Glomerular visceral epithelial cell (primary cell): Measurements from ENCODE around the gene ALG1.
"Not testable (repeated sequence)": the region's sequence is repeated elsewhere in the genome, so short reads cannot be mapped to it uniquely, and the experiment has no call there.

Source experiments
- DNase-seq: peaks from one replicate; pipeline ENCODE4 v3.0.0-alpha.2; 2016; ENCODE audit errors: extremely low spot score

The ALG1 gene

GRCh38 chr16:5044581-5044980 is 27.1 kb upstream of the ALG1 start:
- DNase-seq, result not testable (repeated sequence)

- no peak for DNase-seq
These were observed 26.0 kb upstream of the ALG1 start for GRCh38 chr16:5045499-5046115.

- no peak for DNase-seq
These were observed 24.7 kb upstream of the ALG1 start for GRCh38 chr16:5046914-5047313.

GRCh38 chr16:5054876-5055865 is 16.5 kb upstream of the ALG1 start:
- no peak for DNase-seq

GRCh38 chr16:5056352-5056751 is 15.3 kb upstream of the ALG1 start:
- DNase-seq, result no peak

- DNase-seq, result no peak
These were observed 13.2 kb upstream of the ALG1 start for GRCh38 chr16:5058476-5058875.

GRCh38 chr16:5059386-5060072 is 12.1 kb upstream of the ALG1 start:
- no peak for DNase-seq

GRCh38 chr16:5060073-5060641 is 11.5 kb upstream of the ALG1 start:
- no peak for DNase-seq

- DNase-seq, result no peak
These were observed 9.6 kb upstream of the ALG1 start for GRCh38 chr16:5062051-5062450.

GRCh38 chr16:5062790-5063765 is 8.6 kb upstream of the ALG1 start:
- DNase-seq, result no peak

GRCh38 chr16:5064915-5065314 is 6.7 kb upstream of the ALG1 start:
- no peak for DNase-seq

- DNase-seq, result no peak
These were observed 6.3 kb upstream of the ALG1 start for GRCh38 chr16:5065326-5065725.

- DNase-seq, result no peak
These were observed 5.8 kb upstream of the ALG1 start, which contains the start of gene C16orf89 for GRCh38 chr16:5065813-5066212. Gene C16orf89, minus strand, starts transcription at chr16:5065956. Its CDS starts 48 bp downstream, at chr16:5065908.

- no peak for DNase-seq
These were observed 5.1 kb upstream of the ALG1 start for GRCh38 chr16:5066511-5066910.

- DNase-seq, result no peak
These were observed 2.6 kb upstream of the ALG1 start for GRCh38 chr16:5069048-5069447.

- no peak for DNase-seq
These were observed 1.8 kb upstream of the ALG1 start for GRCh38 chr16:5069854-5070253.

GRCh38 chr16:5070431-5071186 is 1.0 kb upstream of the ALG1 start:
- DNase-seq, result no peak

- DNase-seq, result no peak
These were observed 332 bp upstream of the ALG1 start for GRCh38 chr16:5071341-5071680.

GRCh38 chr16:5072334-5073278 is 963 bp downstream of the ALG1 start:
- no peak for DNase-seq
